ENCODE measurements around the gene PRR27. TPM values are rescaled to one million over a fixed set of nuclear protein-coding genes. Genes with fewer than 3 reads are reported as not detected.
"Not testable (repeated sequence)": the region's sequence is repeated elsewhere in the genome, so short reads cannot be mapped to it uniquely, and the experiment has no call there.

The PRR27 gene
- total RNA-seq, 1 donor from 2014 or later = not detected

DNA sequence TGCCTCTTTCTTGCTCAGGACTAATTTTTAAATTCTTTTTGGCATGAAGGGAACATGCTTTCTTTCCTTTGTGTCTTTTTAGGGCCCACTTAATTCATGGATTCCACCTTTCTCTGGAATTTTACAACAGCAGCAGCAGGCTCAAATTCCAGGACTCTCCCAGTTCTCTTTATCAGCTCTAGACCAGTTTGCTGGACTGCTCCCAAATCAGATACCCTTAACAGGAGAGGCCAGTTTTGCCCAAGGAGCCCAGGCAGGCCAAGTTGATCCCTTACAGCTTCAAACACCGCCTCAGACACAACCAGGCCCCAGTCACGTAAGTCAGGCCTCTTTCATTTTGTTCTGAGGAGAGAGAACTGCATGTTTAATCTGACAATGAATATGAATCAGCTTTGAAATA lies 43.8 kb downstream of the PRR27 start:
- intact Hi-C loops (cut with DNase I) = no loop called here
- ATAC-seq (peak; percentile 93), DNase-seq (peak; percentile 63)
- H3K27ac ChIP-seq = no peak overlapping the region
- no peaks in the 10 kb centered on the region for H3K36me3 ChIP-seq
- TF ChIP-seq, protein P1, sequence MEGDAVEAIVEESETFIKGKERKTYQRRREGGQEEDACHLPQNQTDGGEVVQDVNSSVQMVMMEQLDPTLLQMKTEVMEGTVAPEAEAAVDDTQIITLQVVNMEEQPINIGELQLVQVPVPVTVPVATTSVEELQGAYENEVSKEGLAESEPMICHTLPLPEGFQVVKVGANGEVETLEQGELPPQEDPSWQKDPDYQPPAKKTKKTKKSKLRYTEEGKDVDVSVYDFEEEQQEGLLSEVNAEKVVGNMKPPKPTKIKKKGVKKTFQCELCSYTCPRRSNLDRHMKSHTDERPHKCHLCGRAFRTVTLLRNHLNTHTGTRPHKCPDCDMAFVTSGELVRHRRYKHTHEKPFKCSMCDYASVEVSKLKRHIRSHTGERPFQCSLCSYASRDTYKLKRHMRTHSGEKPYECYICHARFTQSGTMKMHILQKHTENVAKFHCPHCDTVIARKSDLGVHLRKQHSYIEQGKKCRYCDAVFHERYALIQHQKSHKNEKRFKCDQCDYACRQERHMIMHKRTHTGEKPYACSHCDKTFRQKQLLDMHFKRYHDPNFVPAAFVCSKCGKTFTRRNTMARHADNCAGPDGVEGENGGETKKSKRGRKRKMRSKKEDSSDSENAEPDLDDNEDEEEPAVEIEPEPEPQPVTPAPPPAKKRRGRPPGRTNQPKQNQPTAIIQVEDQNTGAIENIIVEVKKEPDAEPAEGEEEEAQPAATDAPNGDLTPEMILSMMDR (IDR thresholded peaks at IDR 0.05) = no peak
- H3K4me1 ChIP-seq = no peaks in the 10 kb centered on the region
- no peaks in the 10 kb centered on the region for H3K9me3 ChIP-seq
- H3K27me3 ChIP-seq = no peaks in the 10 kb centered on the region
- no peak overlapping the region for H3K4me3 ChIP-seq

DNA sequence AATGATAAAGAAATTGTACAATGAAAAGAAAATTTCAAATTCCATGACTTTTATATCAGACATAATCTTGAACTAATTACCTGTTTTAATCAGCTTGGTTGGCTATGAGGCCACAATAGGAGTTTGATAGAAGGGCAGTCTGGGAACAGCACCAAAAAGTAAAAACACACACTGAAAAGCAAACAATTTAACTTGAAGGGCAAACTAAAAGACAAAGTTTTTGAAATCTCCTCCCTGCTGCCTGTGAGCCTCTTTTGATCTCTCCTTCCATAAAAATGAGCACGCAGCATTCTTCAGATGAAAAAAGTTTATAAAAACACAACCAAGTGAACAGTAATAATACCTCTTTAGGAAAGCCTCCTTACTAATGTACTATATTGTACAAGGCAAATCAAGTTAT lies 49.6 kb downstream of the PRR27 start:
- H3K9me3 ChIP-seq = no peaks in the 10 kb centered on the region
- no peaks in the 10 kb centered on the region for H3K27me3 ChIP-seq
- H3K27ac ChIP-seq = no peak overlapping the region
- H3K4me3 ChIP-seq = no peak overlapping the region
- no peaks in the 10 kb centered on the region for H3K4me1 ChIP-seq
- DNase-seq (no peak), ATAC-seq (no peak)
- no peaks in the 10 kb centered on the region for H3K36me3 ChIP-seq
- intact Hi-C loops (cut with DNase I) = no loop called here
- TF ChIP-seq, protein P1 (IDR thresholded peaks at IDR 0.05) = no peak

DNA sequence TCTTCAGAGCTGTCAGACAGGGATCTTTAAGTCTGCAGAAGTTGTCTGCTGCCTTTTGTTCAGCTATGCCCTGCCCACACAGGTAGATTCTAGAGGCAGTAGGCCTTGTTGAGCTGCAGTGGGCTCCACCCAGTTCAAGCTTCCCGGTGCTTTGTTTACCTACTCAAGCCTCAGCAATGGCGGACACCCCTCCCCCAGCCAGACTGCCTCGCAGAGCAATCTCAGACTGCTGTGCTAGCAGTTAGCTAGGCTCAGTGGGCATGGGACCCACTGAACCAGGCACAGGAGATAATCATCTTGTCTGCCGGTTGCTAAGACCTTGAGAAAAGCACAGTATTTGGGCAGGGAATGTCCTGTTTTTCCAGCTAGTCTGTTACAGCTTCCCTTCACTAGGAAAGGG lies 58.7 kb downstream of the PRR27 start:
- H3K9me3 ChIP-seq; DNase-seq; ATAC-seq; H3K4me1 ChIP-seq; intact Hi-C loops (cut with DNase I); H3K4me3 ChIP-seq; H3K27me3 ChIP-seq; H3K27ac ChIP-seq; H3K36me3 ChIP-seq: not testable (repeated sequence)

Other genes with a start within 250 kb of the PRR27 start
- gene CSN1S1, start 223.2 kb upstream of the PRR27 start, total RNA-seq = not detected
- not detected for gene CSN2, start 188.5 kb upstream of the PRR27 start, total RNA-seq
- gene STATH, start 158.3 kb upstream of the PRR27 start, total RNA-seq = not detected
- gene HTN3, start 125.8 kb upstream of the PRR27 start, total RNA-seq = not detected
- gene HTN1, start 103.8 kb upstream of the PRR27 start, total RNA-seq = not detected
- gene ODAM, start 41.5 kb downstream of the PRR27 start, total RNA-seq = 2.8 TPM
- gene FDCSP, start 71.9 kb downstream of the PRR27 start, total RNA-seq = not detected
- not detected for gene CSN3, start 88.4 kb downstream of the PRR27 start, total RNA-seq
- gene CABS1, start 180.7 kb downstream of the PRR27 start, total RNA-seq = not detected
- not detected for gene SMR3A, start 206.5 kb downstream of the PRR27 start, total RNA-seq
- not detected for gene SMR3B, start 228.9 kb downstream of the PRR27 start, total RNA-seq
- not detected for gene OPRPN, start 243.7 kb downstream of the PRR27 start, total RNA-seq